ENCODE data around the gene CD200R1.

DNA sequence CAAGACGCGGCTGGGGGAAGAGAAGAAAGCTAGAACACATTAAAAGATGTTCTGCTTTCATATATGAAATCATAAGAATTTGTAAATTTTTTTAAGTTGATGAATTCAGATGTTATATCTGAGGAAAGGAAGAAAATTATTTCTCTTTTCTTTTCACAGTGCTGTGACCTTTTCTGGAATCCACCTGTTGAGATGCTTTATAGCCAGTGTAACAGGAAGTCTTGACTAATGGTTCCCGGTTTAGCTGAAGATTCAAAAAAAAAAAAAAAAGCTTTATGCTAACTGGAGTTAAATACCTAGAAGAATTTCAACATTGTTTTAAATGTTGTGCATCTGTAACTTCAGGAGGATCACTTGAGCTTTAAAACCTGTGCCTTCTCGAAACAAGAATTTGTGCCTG, 25.8 kb upstream of the CD200R1 start:
- TF ChIP-seq, protein P1, sequence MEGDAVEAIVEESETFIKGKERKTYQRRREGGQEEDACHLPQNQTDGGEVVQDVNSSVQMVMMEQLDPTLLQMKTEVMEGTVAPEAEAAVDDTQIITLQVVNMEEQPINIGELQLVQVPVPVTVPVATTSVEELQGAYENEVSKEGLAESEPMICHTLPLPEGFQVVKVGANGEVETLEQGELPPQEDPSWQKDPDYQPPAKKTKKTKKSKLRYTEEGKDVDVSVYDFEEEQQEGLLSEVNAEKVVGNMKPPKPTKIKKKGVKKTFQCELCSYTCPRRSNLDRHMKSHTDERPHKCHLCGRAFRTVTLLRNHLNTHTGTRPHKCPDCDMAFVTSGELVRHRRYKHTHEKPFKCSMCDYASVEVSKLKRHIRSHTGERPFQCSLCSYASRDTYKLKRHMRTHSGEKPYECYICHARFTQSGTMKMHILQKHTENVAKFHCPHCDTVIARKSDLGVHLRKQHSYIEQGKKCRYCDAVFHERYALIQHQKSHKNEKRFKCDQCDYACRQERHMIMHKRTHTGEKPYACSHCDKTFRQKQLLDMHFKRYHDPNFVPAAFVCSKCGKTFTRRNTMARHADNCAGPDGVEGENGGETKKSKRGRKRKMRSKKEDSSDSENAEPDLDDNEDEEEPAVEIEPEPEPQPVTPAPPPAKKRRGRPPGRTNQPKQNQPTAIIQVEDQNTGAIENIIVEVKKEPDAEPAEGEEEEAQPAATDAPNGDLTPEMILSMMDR (IDR thresholded peaks at IDR 0.05) = no peak
- no peak for TF ChIP-seq POLR2A (IDR thresholded peaks at IDR 0.05)
- TF ChIP-seq POLR2AphosphoS5 (IDR thresholded peaks at IDR 0.05) = no peak

All from prostate gland (tissue), 2 donors.